GM06990 (cell line): ENCODE data around the gene CD83.
"Not testable (repeated sequence)": the region's sequence is repeated elsewhere in the genome, so short reads cannot be mapped to it uniquely, and the experiment has no call there.

ENCODE experiments used
- DNase-seq: peaks from one replicate; pipeline ENCODE4 v3.0.0-alpha.2; 2011; ENCODE audit not compliant: insufficient read length; ENCODE audit errors: extremely low read depth
- H3K27me3 ChIP-seq: replicated peaks from 2 replicates; pipeline ENCODE4 v1.6.0; 2011; ENCODE audit warnings: low read length; ENCODE audit not compliant: control insufficient read depth, insufficient read depth
- H3K36me3 ChIP-seq: 2 replicates; pipeline ENCODE4 v1.5.1; 2011; ENCODE audit warnings: low read length; ENCODE audit not compliant: control insufficient read depth, insufficient read depth
- H3K4me3 ChIP-seq: replicated peaks from 2 replicates; pipeline ENCODE4 v1.5.1; 2011; ENCODE audit warnings: low read depth, mild to moderate bottlenecking, control low read depth, low read length
- TF ChIP-seq, protein P1 (sequence below): IDR thresholded peaks from 2 replicates; pipeline ENCODE4 v1.5.1; 2011; ENCODE audit warnings: low read length, control low read depth, mild to moderate bottlenecking, inconsistent platforms; ENCODE audit not compliant: insufficient read depth, poor library complexity, severe bottlenecking

Gene CD83

DNA sequence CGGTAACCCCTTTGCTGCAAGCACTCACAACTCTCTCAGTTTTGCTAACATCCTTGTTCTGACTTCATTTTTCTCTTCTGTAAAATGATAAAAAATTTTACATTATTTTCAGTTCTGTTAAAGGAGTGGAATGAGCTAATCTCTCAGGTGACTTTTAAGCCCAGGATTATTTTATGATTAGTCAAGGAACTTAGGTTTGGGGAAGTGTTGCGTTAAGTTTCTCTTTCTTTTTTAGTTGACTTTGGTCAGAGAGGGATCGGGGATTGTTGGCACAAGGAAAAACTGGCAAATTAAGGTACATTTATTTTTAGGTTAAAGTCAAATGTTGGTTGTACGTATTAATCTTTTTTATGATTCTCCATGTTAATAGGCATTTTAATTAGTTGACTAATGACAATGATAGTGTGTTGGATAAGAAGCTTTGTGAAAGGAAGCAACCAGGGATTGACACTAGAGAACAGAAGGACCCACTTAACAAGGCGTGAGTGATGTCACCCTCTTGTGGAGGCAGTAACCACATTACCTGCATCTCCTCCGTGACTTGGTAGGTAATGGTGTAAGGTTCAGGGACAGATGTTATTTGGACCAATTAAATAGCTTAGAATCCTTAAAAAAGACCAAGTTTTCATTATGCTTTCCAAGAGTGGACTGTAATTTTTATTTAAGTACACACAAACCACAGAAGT is 31.6 kb downstream of the CD83 start:
- Histone ChIP-seq H3K36me3 (no peaks in the 10 kb centered on the region), H3K4me3 (no peak overlapping the region), H3K27me3 (no peaks in the 10 kb centered on the region)
- no peak for DNase-seq
- TF ChIP-seq, protein P1, sequence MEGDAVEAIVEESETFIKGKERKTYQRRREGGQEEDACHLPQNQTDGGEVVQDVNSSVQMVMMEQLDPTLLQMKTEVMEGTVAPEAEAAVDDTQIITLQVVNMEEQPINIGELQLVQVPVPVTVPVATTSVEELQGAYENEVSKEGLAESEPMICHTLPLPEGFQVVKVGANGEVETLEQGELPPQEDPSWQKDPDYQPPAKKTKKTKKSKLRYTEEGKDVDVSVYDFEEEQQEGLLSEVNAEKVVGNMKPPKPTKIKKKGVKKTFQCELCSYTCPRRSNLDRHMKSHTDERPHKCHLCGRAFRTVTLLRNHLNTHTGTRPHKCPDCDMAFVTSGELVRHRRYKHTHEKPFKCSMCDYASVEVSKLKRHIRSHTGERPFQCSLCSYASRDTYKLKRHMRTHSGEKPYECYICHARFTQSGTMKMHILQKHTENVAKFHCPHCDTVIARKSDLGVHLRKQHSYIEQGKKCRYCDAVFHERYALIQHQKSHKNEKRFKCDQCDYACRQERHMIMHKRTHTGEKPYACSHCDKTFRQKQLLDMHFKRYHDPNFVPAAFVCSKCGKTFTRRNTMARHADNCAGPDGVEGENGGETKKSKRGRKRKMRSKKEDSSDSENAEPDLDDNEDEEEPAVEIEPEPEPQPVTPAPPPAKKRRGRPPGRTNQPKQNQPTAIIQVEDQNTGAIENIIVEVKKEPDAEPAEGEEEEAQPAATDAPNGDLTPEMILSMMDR = no peak

GRCh38 chr6:14149739-14150130 is 32.2 kb downstream of the CD83 start:
- Histone ChIP-seq H3K27me3 (no peaks in the 10 kb centered on the region), H3K4me3 (no peak overlapping the region), H3K36me3 (no peaks in the 10 kb centered on the region)
- DNase-seq = no peak
- TF ChIP-seq, protein P1 = no peak

DNA sequence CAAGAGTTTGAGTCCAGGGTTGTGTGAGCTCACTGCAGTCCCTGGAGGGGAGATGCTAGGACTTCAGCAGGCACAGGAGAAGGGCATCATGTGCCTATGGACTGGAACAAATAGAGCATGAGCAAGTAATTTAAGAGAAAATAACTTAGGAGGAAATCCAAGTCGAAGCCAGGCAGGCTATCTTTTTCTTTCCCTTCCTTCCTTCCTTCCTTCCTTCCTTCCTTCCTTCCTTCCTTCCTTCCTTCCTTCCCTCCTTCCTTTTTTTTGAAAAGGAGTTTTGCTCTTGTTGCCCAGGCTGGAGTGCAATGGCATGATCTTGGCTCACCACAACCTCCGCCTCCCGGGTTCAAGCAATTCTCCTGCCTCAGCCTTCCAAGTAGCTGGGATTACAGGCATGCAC is 33.7 kb downstream of the CD83 start:
- not testable (repeated sequence) for H3K27me3 ChIP-seq, DNase-seq, H3K4me3 ChIP-seq, H3K36me3 ChIP-seq

DNA sequence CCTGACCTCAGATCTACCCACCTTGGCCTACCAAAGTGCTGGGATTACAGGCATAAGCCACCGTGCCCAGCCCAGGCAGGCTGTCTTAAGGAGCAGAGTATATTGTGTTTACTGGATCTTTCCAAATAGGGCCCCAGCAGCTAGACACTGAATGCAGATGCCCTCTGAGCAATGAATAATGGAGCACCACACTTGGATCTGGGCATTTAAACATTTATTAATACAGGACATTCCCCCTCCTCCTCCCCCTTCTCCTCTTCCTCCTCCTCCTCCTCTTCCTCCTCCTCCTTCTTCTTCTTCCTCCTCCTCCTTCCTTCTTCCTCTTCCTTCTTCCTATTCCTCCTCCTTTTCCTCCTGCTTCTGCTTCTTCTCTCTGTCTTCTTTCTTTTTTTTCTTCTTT is 34.2 kb downstream of the CD83 start:
- Histone ChIP-seq H3K27me3 (no peaks in the 10 kb centered on the region), H3K36me3 (no peaks in the 10 kb centered on the region), H3K4me3 (no peak overlapping the region)
- no peak for DNase-seq
- TF ChIP-seq, protein P1 = no peak

- TF ChIP-seq, protein P1 = no peak
- H3K4me3 ChIP-seq = no peak overlapping the region
- DNase-seq = no peak
- no peaks in the 10 kb centered on the region for H3K27me3 ChIP-seq
- H3K36me3 ChIP-seq = no peaks in the 10 kb centered on the region
Observed at GRCh38 chr6:14153228-14153627, 35.7 kb downstream of the CD83 start.

- Histone ChIP-seq H3K27me3 (no peaks in the 10 kb centered on the region), H3K4me3 (no peak overlapping the region), H3K36me3 (no peaks in the 10 kb centered on the region)
- DNase-seq = no peak
- TF ChIP-seq, protein P1 = no peak
Observed at GRCh38 chr6:14159090-14159489, 41.5 kb downstream of the CD83 start.
